GM18507 (cell line): Measurements from ENCODE around the gene USH2A.

ENCODE experiments used
- DNase-seq: peaks from one replicate; pipeline ENCODE4 v3.0.0; 2011; ENCODE audit warnings: low read depth; ENCODE audit not compliant: insufficient read length; ENCODE audit errors: extremely low spot score
- FAIRE-seq: peaks from 2 replicates; lab custom pipeline; 2011; peaks lifted over from hg19 to GRCh38; lab: Jason Lieb, UNC

The USH2A gene, protein sequence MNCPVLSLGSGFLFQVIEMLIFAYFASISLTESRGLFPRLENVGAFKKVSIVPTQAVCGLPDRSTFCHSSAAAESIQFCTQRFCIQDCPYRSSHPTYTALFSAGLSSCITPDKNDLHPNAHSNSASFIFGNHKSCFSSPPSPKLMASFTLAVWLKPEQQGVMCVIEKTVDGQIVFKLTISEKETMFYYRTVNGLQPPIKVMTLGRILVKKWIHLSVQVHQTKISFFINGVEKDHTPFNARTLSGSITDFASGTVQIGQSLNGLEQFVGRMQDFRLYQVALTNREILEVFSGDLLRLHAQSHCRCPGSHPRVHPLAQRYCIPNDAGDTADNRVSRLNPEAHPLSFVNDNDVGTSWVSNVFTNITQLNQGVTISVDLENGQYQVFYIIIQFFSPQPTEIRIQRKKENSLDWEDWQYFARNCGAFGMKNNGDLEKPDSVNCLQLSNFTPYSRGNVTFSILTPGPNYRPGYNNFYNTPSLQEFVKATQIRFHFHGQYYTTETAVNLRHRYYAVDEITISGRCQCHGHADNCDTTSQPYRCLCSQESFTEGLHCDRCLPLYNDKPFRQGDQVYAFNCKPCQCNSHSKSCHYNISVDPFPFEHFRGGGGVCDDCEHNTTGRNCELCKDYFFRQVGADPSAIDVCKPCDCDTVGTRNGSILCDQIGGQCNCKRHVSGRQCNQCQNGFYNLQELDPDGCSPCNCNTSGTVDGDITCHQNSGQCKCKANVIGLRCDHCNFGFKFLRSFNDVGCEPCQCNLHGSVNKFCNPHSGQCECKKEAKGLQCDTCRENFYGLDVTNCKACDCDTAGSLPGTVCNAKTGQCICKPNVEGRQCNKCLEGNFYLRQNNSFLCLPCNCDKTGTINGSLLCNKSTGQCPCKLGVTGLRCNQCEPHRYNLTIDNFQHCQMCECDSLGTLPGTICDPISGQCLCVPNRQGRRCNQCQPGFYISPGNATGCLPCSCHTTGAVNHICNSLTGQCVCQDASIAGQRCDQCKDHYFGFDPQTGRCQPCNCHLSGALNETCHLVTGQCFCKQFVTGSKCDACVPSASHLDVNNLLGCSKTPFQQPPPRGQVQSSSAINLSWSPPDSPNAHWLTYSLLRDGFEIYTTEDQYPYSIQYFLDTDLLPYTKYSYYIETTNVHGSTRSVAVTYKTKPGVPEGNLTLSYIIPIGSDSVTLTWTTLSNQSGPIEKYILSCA (N-terminal part only)

DNA sequence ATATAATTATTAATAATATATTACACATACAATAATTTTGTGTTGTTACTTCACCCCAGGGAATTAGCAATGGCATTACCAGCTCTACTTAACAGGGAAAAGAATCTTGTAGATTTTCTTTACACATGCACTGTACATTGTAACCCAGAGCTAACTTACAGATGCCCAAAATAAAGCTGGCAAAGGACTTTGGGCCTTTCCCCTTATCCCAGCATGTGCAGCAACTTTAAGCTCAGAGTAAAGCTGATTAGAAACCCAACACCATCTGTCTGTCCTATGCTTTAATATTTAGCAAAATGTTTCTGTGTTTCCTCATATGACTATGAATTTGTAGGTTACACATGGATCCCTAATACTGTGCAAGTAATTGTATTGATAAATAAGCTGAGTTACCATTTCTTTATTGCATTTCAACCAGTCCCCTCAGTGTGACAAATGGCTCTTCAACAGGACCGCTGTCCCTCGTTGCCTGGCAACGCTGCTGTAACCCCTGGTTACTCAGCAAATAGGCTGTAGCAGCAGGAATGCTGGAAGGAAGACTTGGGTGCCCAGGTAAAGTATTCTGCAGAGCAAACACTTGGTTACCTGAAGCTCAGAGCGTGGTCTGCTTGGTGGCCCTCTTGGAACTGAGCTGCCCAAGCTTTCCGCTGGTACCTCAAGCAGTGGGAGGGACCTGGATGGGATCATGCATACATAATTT, at the start of gene USH2A:
Gene USH2A (minus strand): TSS at position 628 of the 700 bp plus-strand sequence. CDS start 1,112 bp downstream, outside the sequence.
- no peak for FAIRE-seq
- DNase-seq = no peak

DNA sequence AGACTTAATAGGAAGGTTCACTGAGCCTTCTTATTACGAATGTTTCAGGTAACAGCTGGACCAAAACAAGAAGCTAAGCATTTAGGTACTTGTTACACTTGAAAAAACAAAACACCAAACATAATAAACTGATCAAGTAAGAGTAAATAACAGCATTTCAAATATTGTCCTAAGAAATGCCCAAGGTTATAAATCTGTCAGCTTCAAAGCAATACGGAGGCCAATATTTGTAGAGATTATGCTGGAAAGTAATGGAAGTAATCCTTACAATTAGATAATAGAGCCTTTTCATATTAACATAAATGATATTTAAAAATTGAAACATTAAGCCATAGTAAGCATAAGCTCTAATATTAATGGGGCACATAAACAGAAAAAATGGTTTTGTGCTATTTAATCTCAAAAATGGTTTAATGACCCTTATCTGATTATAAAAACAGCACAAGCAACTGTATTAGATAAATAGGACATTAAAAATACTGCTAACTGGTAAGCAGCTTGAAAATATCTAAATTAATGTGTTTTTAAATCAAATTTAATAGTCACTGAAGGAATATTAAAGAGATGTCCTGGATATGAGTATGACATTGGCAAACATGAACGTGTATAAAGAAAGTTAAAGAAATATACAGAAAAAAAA, 43.0 kb upstream of the USH2A start:
- FAIRE-seq (no peak), DNase-seq (no peak)

DNA sequence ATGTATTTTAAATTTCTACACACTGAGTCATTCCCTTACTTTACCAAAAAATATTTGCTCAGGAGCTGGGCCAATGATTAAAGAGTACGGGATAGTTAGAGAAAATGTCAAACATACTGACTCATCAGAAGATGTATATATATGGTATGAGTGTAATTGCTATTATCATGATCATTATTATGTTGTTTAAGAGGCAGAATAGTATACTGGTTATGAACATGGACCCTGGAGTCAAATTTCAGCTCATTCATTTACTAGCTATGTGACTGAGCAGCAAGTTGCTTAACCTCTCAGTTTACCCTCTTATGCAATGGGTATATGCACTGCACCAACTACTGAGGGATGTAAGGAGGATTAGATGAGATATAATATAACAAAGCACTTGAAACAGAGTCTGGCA, 41.2 kb upstream of the USH2A start:
- FAIRE-seq (no peak), DNase-seq (no peak)

DNA sequence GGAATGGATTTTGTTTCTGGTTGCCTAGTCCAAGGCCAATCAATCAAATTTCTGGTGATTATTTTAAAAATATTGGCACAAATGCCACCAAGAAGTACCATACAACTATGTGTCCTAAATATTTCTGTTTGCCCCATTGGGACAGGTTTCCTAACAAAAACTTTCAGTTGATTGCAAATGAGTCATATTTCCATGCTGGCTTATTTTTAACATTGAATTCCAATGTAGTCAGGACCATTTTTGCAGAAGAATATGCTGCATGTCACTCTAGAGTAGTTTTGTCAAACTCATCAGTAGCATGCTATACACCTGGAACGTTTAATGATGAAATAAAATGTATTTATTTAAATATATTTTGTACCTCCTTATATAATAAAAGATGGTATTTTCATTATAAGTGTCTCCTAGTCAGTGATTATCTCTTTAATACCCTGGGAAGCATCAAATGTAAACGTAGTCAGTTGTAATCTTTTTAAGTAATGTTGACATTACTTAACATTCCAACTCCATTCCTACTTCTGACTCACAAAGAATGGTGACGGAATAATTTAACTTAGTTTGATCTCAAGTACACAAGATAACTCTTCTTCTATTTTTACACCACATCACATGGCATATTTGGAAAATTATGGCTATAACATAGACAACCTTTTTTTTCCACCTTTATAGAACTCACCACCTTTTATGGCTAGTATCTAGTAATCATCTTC, 39.0 kb upstream of the USH2A start:
- no peak for DNase-seq
- no peak for FAIRE-seq

DNA sequence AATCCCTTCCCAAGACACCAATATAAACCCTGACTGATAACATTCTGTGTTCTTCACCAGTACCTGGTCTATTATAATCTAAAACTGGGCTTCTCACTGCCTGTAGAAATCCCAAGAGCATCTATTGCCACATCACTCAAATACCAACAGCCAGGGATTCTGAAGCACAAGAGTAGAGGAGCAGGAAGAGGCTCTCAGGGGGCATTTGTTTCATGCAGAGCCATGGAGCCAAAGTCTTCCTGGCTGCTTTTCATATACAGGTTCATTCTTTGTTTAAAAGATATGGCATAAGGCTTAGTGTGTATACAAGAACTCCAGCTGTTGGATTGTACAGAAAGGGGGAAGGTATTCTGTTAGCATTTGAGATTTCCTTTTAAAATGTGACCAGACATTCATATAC, 38.2 kb upstream of the USH2A start:
- FAIRE-seq = no peak

DNA sequence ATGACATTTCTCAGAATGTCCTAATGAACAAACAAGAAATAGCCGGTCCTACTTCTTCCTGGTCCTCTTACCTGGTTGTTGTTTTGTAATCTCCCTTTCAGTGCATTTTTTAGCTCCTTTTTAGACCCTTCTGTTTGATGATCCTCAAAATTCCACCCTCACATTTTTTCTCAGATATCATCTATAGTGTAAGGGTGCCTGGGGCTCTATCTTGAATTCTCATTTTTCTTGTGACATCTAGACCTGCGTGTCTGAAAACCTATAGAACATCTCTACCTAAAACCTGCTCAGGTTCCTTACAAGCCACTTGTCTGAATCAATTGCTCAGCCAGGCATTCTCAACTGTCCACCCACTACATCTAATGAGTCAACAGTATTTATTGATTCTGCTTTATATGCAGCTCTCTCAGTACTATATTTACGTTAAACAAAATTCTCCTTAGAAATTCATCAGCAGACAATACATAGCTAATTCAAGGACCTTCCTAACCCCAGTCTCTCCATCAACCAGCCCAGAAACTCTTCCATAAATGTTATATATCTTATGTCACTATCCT, 36.5 kb upstream of the USH2A start:
- FAIRE-seq = no peak
- DNase-seq = no peak

More for the DNA sequence above, 38.2 kb upstream of the USH2A start:
- DNase-seq = no peak

DNA sequence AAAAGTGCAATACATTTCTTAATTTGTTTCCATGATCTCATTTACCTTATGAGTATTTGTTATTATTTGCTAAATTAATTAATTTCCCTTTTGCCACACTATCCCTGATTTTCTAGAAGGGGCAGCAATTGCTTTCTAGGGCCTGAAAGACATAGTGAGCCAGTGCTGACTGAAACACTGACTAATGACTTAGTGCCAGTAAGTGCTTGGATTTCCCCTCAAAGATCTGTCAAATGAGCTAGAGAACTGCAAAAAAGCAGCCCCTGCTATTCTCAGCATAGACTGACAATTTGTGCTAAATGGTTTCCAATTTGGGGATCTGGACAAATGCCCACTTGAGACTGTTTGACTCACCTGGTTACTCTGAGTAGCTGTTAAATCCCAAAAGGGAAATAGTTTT, 35.6 kb upstream of the USH2A start:
- DNase-seq (no peak), FAIRE-seq (no peak)

DNA sequence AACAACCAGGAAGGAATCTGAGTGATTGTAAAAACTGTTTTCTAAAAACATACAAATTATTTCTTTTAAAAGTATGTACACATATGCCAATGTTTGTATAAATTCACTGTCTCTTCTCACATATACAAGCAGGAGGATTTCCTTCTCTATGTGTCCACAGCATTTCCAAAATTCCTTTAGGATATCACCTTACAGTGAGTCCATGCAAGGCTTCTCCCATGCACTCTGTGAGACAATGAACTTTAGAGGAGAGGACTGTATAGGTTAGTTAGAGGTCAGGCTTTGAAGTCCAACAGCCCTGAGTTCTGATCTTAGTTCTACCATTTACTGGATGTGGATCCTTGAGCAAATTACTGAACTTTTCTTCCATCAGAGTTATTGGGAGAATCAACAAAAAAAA, 34.1 kb upstream of the USH2A start:
- FAIRE-seq = no peak

DNA sequence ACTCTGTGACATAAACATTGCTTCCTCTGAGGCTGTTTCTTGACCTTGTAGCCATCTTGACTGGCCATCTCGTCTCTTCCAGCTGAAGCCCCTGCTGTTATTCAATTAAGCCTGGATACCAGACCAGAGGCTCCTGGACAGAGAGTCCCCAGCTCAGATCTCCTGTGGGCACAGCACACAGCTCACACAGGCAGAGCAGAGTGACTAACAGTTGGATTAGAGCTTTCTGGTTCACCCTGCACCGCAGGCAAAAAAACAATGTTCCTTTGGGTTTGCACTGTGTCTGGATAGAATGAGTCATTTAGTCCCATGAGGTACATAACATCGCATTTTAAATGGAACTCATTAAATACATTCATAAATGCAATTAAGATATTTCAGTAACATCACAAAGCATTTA, 33.4 kb upstream of the USH2A start:
- FAIRE-seq (no peak), DNase-seq (no peak)

More for the DNA sequence above, 34.1 kb upstream of the USH2A start:
- DNase-seq = no peak

DNA sequence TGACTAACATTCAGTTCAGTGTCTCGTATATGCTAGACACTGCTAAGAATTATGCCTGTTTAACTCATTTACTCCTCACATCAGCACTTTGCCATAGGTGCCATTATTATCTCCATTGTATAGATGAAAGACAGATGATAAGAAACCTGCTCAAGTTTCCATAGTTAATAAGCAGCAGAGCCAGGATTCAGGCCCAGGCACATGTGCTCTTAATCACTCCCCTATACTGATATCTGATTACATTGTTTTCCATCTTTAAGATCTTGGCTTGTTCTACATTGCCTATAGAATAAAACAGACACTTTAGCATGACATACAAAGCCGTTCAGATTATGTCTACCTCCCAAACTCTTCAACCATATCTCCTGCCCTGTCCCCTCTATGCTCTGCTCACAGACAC, 30.5 kb upstream of the USH2A start:
- no peak for FAIRE-seq
- DNase-seq = no peak

DNA sequence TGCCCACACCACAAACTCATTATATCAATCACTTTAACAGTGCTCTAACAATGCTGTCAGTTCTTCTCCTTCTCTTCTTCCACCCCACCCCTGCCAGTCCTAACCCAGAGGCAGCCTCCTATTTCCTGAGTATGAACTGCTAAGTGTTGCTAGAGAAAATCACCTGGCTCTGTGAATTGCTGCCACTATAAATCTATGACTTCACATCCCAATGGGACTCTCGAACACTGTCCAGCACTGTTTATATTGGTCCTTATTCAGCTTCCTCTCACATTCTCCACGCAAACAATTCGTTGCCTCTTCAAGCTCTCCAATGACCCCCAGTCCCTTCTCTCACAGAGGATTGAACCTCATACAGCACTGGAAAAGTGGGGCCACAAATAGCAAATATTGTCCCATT, 27.0 kb upstream of the USH2A start:
- DNase-seq (no peak), FAIRE-seq (no peak)

DNA sequence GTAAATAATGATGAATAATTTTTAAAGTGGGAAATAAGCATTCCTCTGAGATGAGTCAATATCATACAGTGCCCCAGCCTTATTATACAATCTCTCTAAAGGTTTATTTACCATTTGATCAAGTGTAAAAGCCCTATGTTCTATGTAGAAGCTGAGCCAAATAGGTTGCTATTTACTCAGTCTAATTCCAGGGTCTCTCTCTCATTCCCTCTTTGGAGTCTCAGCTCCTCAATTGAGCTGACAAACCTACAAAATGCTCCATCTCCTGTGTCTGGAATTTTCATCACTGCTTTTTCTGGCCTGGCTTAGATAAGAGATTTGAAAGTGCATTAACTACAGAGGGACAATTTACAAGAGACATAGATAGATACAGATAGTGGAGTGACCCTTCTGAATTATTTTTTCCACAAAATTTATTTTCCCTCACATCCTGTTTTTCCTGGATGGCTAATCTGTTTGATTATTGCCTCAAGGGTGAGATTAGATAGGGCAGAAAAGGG, 24.8 kb upstream of the USH2A start:
- DNase-seq (no peak), FAIRE-seq (no peak)

DNA sequence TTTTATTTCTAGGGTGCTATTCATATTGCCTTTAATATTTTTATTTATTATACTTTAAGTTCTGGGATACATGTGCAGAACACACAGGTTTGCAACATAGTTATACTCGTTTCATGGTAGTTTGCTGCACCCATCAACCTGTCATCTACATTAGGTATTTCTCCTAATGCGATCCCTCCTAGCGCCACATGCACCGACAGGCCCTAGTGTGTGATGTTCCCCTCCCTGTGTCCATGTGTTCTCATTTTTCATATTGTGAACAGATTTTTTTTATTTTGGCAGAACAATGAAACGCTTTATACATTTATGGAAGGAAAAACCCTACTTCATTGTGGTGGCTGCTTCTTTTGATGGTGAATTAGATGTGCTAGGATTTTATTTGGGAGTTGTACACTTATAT, 14.4 kb upstream of the USH2A start:
- no peak for FAIRE-seq
- DNase-seq = no peak

DNA sequence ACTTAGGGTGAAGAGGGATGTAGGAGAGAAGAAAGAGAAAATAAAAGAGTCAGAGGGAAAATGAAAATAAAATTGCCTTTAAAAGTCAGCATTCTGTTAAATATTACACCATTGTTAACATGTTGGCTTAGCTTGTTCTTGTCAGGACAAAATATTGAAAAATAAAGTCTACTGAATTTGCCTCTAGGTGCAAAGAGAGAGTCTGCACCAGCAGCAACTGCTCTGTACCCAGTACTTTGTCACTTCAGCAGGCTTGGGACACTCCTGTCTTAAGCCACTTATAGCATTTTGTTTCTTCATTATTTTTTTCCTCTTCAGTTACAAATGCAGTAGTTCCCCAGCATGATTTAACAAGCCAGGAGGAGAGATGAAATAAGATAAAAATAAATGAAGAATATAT, 11.0 kb upstream of the USH2A start:
- DNase-seq (no peak), FAIRE-seq (no peak)

DNA sequence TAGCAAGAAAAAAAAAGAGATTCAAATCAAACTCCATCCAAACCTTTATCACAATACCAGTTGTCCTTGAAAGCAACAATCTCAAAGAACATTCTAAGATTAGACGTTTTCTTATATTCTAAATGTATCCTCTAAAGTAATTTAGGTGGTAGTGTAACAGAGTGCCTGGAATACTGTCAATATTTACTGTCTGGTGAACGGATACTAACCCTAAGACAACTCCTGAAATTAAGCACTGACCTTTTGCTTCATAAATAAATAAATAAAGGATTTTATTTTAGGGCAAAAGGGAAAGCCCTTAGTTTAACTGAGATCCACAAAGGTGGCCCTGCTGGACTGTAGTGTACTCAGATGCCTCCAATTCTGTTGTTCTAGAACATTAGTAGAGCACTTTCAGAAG, 9.9 kb upstream of the USH2A start:
- FAIRE-seq = no peak

DNA sequence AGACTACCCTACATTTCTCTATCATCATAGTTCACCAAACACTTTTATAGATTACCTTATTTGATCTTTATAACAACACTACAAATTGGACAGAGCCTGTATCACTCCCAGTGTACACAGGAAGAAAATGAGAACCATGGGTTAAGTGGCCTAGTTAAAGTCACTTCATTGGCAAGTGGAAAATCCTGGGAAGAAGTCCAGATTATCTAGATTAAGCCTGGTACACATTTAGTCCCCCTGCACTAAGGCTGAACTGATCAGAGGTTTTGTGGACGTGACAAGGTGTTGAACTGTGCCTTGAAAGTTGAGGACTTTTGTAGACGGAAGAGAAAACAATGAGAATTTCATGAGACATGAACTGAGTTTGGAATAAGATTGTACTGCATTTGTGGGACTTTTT, 7.5 kb upstream of the USH2A start:
- FAIRE-seq = no peak
- no peak for DNase-seq

More for the DNA sequence above, 9.9 kb upstream of the USH2A start:
- DNase-seq = no peak

DNA sequence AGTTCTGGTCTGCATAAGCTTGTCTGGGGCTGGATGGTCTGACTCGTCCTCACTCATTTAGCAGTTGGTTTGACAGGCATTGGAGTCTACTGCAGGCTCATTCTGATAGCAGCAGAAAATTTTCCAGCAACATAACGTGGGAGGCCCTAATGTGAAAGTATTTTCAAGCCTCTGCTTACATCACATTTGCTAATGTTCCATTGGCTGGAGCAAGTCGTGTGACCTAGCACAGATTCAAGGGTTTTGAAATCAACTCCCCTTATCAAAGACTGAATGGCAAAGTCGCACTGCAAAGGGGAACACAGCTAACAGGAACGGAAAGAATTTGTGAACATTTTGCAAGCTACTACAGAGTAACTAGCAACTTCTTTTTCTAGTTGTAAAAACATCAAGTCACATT, 2.3 kb upstream of the USH2A start:
- FAIRE-seq (no peak), DNase-seq (no peak)

DNA sequence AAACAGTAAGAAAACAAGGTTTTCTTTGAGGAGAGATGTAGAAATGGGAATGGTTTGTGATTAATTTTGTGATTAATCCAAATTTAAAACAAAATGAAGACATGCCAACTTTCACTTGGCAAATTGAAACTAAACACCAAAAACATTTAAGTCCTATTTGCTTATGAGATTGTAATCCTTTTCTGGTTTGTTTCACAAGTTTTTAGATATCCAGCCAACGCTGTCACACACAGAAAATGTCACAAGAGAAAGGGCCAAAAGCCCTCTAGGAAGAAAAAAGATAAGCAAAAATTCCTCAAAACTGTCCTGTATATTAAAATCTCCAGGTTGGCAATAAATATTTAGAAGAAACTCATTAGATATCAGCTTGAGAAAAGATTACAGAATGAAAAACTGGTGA, 2.5 kb downstream of the USH2A start:
- FAIRE-seq = no peak

More for the DNA sequence above, 2.5 kb downstream of the USH2A start:
- no peak for DNase-seq
